Esophagus (tissue), 2 donors: ENCODE data around the gene VPS29. TPM values are rescaled to one million over a fixed set of nuclear protein-coding genes. Genes with fewer than 3 reads are reported as not detected.
"Not testable (repeated sequence)": the region's sequence is repeated elsewhere in the genome, so short reads cannot be mapped to it uniquely, and the experiment has no call there.

Experiments
- H3K27ac ChIP-seq, 2 donors: one replicate each; pipeline ENCODE4 v1.5.1; 2013; ENCODE audit warnings: low read depth in 2 of 2, mild to moderate bottlenecking in 2 of 2, inconsistent platforms in 1 of 2, low read length in 1 of 2, moderate library complexity in 1 of 2
- H3K27me3 ChIP-seq, 2 donors: one replicate each; pipeline ENCODE4 v1.6.1; 2013; ENCODE audit warnings: low read length in 2 of 2, control low read depth in 1 of 2, mild to moderate bottlenecking in 1 of 2; ENCODE audit not compliant: insufficient read depth in 2 of 2, control insufficient read depth in 1 of 2
- H3K36me3 ChIP-seq, 2 donors: one replicate each; pipeline ENCODE4 v1.6.1; 2013; ENCODE audit warnings: low read length in 1 of 2; ENCODE audit not compliant: control insufficient read depth in 2 of 2, insufficient read depth in 2 of 2
- H3K4me1 ChIP-seq, 2 donors: one replicate each; pipeline ENCODE4 v1.6.1; 2013; ENCODE audit warnings: low read length in 1 of 2; ENCODE audit not compliant: control insufficient read depth in 2 of 2, insufficient read depth in 2 of 2
- H3K4me3 ChIP-seq, 2 donors: one replicate each; pipeline ENCODE4 v1.5.1; 2013; ENCODE audit warnings: low read length in 2 of 2, mild to moderate bottlenecking in 2 of 2, low read depth in 1 of 2, moderate library complexity in 1 of 2
- H3K9me3 ChIP-seq, 2 donors: one replicate each; pipeline ENCODE4 v1.6.1; 2013; ENCODE audit warnings: mild to moderate bottlenecking in 2 of 2, low read depth in 1 of 2, low read length in 1 of 2, moderate library complexity in 1 of 2; ENCODE audit not compliant: control insufficient read depth in 2 of 2, insufficient read depth in 1 of 2
- WGBS, 2 donors: extraction: QIAGEN DNeasy Blood & Tissue Kit; methylation state at CpG; one replicate each; pipeline ENCODE4 v1.1.7; 2013; 5-methylcytosine and 5-hydroxymethylcytosine counted together
- polyA plus RNA-seq, 2 donors: library from polyadenylated mRNA; stranded (reverse); fragments of 200-250 nt; gene quantifications; one replicate each; pipeline ENCODE4 v1.2.3, GENCODE V29; 2013
- donor health status: healthy with polysubstance abuse.
- donor health status: Bipolar disorder and iron deficiency.

The VPS29 gene
- polyA plus RNA-seq, 2 donors, result 161 to 188 TPM

- 29 to 33% methylated on average over 2 of the region's 2 CpGs for WGBS, 2 donors
- Histone ChIP-seq H3K9me3 (no peaks in the 10 kb centered on the region), H3K4me3 (no peak overlapping the region), H3K27me3 (no peaks in the 10 kb centered on the region), H3K27ac (peak overlapping the region; percentile 60 to 69), H3K4me1 (peaks cover 2 to 5% of the 10 kb centered on the region in 2 donors), H3K36me3 (peaks cover 2 to 6% of the 10 kb centered on the region in 2 donors)
These were observed 29.9 kb upstream of the VPS29 start for GRCh38 chr12:110531741-110532333.

- Histone ChIP-seq H3K4me1 (peaks cover 0 to 5% of the 10 kb centered on the region in 2 donors), H3K36me3 (no peaks in the 10 kb centered on the region), H3K27ac (no peak overlapping the region), H3K4me3 (no peak overlapping the region), H3K27me3 (no peaks in the 10 kb centered on the region), H3K9me3 (no peaks in the 10 kb centered on the region)
- 50 to 62% methylated on average over 2 of the region's 2 CpGs for WGBS, 2 donors
These were observed 28.6 kb upstream of the VPS29 start for GRCh38 chr12:110530511-110530910.

GRCh38 chr12:110528277-110528839 is 26.4 kb upstream of the VPS29 start:
- Histone ChIP-seq H3K36me3 (no peaks in the 10 kb centered on the region), H3K4me1 (peaks cover 0 to 5% of the 10 kb centered on the region in 2 donors), H3K27ac (no peak overlapping the region), H3K27me3 (no peaks in the 10 kb centered on the region), H3K9me3 (no peaks in the 10 kb centered on the region), H3K4me3 (no peak overlapping the region)
- 93 to 97% methylated on average over 6 of the region's 6 CpGs for WGBS, 2 donors

- not testable (repeated sequence) for H3K27me3 ChIP-seq, H3K4me1 ChIP-seq, H3K27ac ChIP-seq, H3K9me3 ChIP-seq, H3K36me3 ChIP-seq, H3K4me3 ChIP-seq
- 86 to 88% methylated on average over 11 of the region's 11 CpGs for WGBS, 2 donors
These were observed 19.2 kb upstream of the VPS29 start for GRCh38 chr12:110520876-110521712.

GRCh38 chr12:110518014-110518413 is 16.1 kb upstream of the VPS29 start:
- 94 to 95% methylated on average over 7 to 8 of the region's 8 CpGs for WGBS, 2 donors
- not testable (repeated sequence) for H3K27me3 ChIP-seq, H3K36me3 ChIP-seq, H3K27ac ChIP-seq, H3K4me3 ChIP-seq, H3K9me3 ChIP-seq, H3K4me1 ChIP-seq

- Histone ChIP-seq H3K36me3 (no peaks in the 10 kb centered on the region), H3K4me3 (no peak overlapping the region), H3K27ac (no peak overlapping the region), H3K9me3 (no peaks in the 10 kb centered on the region), H3K27me3 (no peaks in the 10 kb centered on the region), H3K4me1 (no peaks in the 10 kb centered on the region)
- WGBS, 2 donors, result 90 to 93% methylated on average over 3 of the region's 3 CpGs
These were observed 15.1 kb upstream of the VPS29 start for GRCh38 chr12:110516995-110517394.

- Histone ChIP-seq H3K27me3 (no peaks in the 10 kb centered on the region), H3K27ac (no peak overlapping the region), H3K36me3 (no peaks in the 10 kb centered on the region), H3K4me3 (no peak overlapping the region), H3K9me3 (no peaks in the 10 kb centered on the region), H3K4me1 (no peaks in the 10 kb centered on the region)
- 57 to 59% methylated on average over 1 of the region's 1 CpG for WGBS, 2 donors
These were observed 12.5 kb upstream of the VPS29 start for GRCh38 chr12:110514363-110514762.

GRCh38 chr12:110513842-110514241 is 11.9 kb upstream of the VPS29 start:
- no peak overlapping the region for H3K4me3 ChIP-seq
- H3K27me3 ChIP-seq, result no peaks in the 10 kb centered on the region
- no peak overlapping the region for H3K27ac ChIP-seq
- H3K9me3 ChIP-seq, result no peaks in the 10 kb centered on the region
- no peaks in the 10 kb centered on the region for H3K4me1 ChIP-seq
- H3K36me3 ChIP-seq, result no peaks in the 10 kb centered on the region
- 76 to 80% methylated on average over 6 of the region's 6 CpGs for WGBS, 2 donors

- H3K9me3 ChIP-seq, result no peaks in the 10 kb centered on the region
- no peaks in the 10 kb centered on the region for H3K4me1 ChIP-seq
- no peak overlapping the region for H3K4me3 ChIP-seq
- H3K36me3 ChIP-seq, result no peaks in the 10 kb centered on the region
- no peak overlapping the region for H3K27ac ChIP-seq
- H3K27me3 ChIP-seq, result no peaks in the 10 kb centered on the region
- 90 to 92% methylated on average over 4 of the region's 4 CpGs for whole genome bisulfite sequencing, 2 donors
These were observed 6.2 kb upstream of the VPS29 start for GRCh38 chr12:110508071-110508586.
